CD4-positive, alpha-beta memory T cell (primary cell): ENCODE data around the gene TAS2R41. TPM values are rescaled to one million over a fixed set of nuclear protein-coding genes. Genes with fewer than 3 reads are reported as not detected.

Experiments
- CTCF ChIA-PET: fragments of 350-600 bp; sonication (Branson Sonifier 250); formaldehyde crosslinking; loops from one replicate; lab custom pipeline; 2021; ENCODE audit warnings: inconsistent platforms; ENCODE audit not compliant: partially characterized antibody; lab: Charles Lee
- POLR2A ChIA-PET: fragments of 350-600 bp; sonication (Branson Sonifier 250); formaldehyde crosslinking; loops from one replicate; lab custom pipeline; 2021; ENCODE audit not compliant: partially characterized antibody; lab: Charles Lee
- DNase-seq, 5 donors: peaks; one replicate each; pipeline versions ENCODE4 v3.0.0 to v3.0.0-alpha.2; 2020 to 2022; ENCODE audit warnings: mixed read lengths in 1 of 5
- H3K27ac ChIP-seq: one replicate; pipeline ENCODE4 v1.7.0; 2013; ENCODE audit warnings: low read depth, low read length
- H3K27me3 ChIP-seq: 2 replicates; pipeline ENCODE4 v1.7.0; 2013; ENCODE audit warnings: mild to moderate bottlenecking, low read length, moderate library complexity; ENCODE audit not compliant: insufficient read depth
- H3K36me3 ChIP-seq: 2 replicates; pipeline ENCODE4 v1.7.0; 2013; ENCODE audit warnings: mild to moderate bottlenecking, low read length, moderate library complexity; ENCODE audit not compliant: insufficient read depth
- H3K4me1 ChIP-seq: 2 replicates; pipeline ENCODE4 v1.7.0; 2013; ENCODE audit warnings: mild to moderate bottlenecking, low read length, moderate library complexity; ENCODE audit not compliant: insufficient read depth
- H3K4me3 ChIP-seq, 2 donors: one replicate each; pipeline ENCODE4 v1.7.0; 2013; ENCODE audit warnings: low read length in 2 of 2, mild to moderate bottlenecking in 1 of 2
- H3K9me3 ChIP-seq, 2 donors: one replicate each; pipeline ENCODE4 v1.7.0; 2013; ENCODE audit warnings: low read length in 2 of 2, control low read depth in 1 of 2; ENCODE audit not compliant: control insufficient read depth in 1 of 2
- H3K27ac Mint-ChIP-seq, 7 donors: one replicate each; pipeline ENCODE4 v1.8.0; 2020 to 2021; ENCODE audit warnings: mixed read lengths in 7 of 7, mild to moderate bottlenecking in 6 of 7, inconsistent platforms in 3 of 7, moderate library complexity in 3 of 7
- H3K27me3 Mint-ChIP-seq, 2 donors: one replicate each; pipeline ENCODE4 v1.8.0; 2020 to 2021; ENCODE audit warnings: mixed read lengths in 2 of 2
- H3K36me3 Mint-ChIP-seq, 2 donors: one replicate each; pipeline ENCODE4 v1.8.0; 2020 to 2021; ENCODE audit warnings: mixed read lengths in 2 of 2, inconsistent platforms in 1 of 2, mild to moderate bottlenecking in 1 of 2
- H3K4me1 Mint-ChIP-seq, 4 donors: one replicate each; pipeline ENCODE4 v1.8.0; 2020 to 2021; ENCODE audit warnings: mixed read lengths in 4 of 4, mild to moderate bottlenecking in 1 of 4
- H3K4me3 Mint-ChIP-seq, 8 donors: one replicate each; pipeline ENCODE4 v1.8.0; 2020 to 2021; ENCODE audit warnings: mixed read lengths in 8 of 8, mild to moderate bottlenecking in 7 of 8, moderate library complexity in 6 of 8, inconsistent platforms in 3 of 8
- H3K9me3 Mint-ChIP-seq, 8 donors: one replicate each; pipeline ENCODE4 v1.8.0; 2020 to 2021; ENCODE audit warnings: mixed read lengths in 8 of 8, mild to moderate bottlenecking in 5 of 8, inconsistent platforms in 3 of 8, moderate library complexity in 1 of 8
- intact Hi-C: fragments of 100-400 bp; cut with micrococcal nuclease; formaldehyde crosslinking; loops from one replicate; pipeline ENCODE4 v1.15.1; 2023
- polyA plus RNA-seq, 2 donors: library from polyadenylated mRNA; unstranded; fragments of 300-500 nt; fragmentation: Illumina TruSeq; gene quantifications; one replicate each; pipeline ENCODE4 v1.2.3, GENCODE V29; 2021
- total RNA-seq, 2 experiments: library from RNA; stranded (reverse); gene quantifications; one replicate each; pipeline ENCODE4 v1.2.3, GENCODE V29; 2021

The TAS2R41 gene
- total and polyA plus RNA-seq, 4 experiments from 2014 or later: 0.61 to 0.73 TPM; not detected in 2

DNA sequence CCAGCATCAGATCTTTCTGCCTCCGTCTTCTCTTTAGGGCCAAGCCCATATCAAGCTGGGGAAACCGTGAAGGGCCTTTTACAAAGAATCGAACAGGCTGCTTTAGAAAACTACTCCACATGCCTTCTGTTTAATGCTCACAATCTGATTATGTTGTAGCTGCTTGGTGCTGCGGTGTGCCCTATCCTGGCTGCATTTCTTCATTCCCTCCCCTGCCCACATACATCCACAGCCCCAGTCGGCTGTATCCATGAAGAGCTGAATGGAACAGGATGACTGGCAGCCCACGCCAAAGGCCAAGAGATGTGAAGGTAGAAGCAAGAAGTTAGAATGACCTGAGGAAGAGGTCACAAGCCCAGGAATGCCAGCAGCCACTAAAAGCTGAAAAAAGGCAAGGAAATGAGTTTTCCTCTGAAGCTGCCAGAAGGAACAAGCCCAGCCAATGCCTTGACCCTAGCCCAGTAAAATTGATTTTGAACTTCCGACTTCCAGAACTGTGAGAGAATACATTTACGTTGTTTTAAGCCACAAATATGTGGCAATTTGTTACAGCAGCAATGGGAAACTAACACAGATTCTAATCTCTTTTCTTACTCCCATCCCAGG is 22.2 kb downstream of the TAS2R41 start:
- Histone ChIP-seq H3K9me3 (no peaks in the 10 kb centered on the region), H3K36me3 (no peaks in the 10 kb centered on the region), H3K27me3 (no peaks in the 10 kb centered on the region), H3K4me3 (no peak overlapping the region), H3K4me1 (no peaks in the 10 kb centered on the region), H3K27ac (no peak overlapping the region)
- CTCF ChIA-PET: no interaction called here
- DNase-seq: no peak
- Mint-ChIP-seq H3K27me3 (no peaks in the 10 kb centered on the region), H3K9me3 (no peaks in the 10 kb centered on the region), H3K4me3 (no peak overlapping the region), H3K27ac (peak overlapping the region in 2 of 7 donors; percentile 30 to 53), H3K4me1 (no peaks in the 10 kb centered on the region), H3K36me3 (peaks cover 3 to 22% of the 10 kb centered on the region in 2 donors)
- POLR2A ChIA-PET: no interaction called here
- intact Hi-C loops: no loop called here

GRCh38 chr7:143503261-143503660 is 25.6 kb downstream of the TAS2R41 start:
- intact Hi-C loops: no loop called here
- no peaks in the 10 kb centered on the region for H3K27me3 ChIP-seq

DNA sequence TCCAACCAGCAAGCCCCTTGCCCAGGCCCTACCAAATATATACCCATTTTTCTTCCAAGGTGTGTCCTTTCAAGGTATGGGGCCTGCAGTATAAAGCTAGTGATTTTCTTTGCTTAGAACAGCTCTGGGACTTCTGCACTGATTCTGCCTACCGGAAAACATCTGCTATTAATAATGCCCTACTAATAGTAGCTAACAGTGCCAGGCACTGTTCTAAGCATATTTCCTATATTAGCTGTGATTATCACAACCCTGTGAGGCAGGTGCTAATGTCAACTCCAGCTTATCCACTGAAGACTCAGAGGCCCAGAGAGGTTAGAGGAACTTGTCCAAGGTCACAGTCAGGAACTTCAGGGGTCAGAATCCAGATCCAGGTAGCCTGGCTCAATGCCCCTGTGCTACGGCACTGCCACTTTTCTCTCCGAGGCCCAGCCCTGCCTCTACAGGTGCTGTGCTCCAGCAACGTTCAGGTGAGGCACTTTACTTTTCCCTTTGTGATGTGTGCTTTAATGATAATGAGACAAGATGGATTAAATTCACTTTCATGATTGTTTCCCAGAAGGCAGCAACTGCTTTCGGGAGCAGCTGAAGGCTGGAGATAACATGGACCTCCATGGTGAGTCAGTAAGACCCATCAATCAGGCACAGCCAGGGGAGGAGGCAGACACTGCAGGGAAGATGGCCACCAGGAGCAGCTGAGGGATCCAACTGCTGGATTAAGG is 26.7 kb downstream of the TAS2R41 start:
- H3K4me1 ChIP-seq: no peaks in the 10 kb centered on the region
- H3K4me3 ChIP-seq: no peak overlapping the region
- no peaks in the 10 kb centered on the region for H3K27me3 ChIP-seq
- intact Hi-C loops: no loop called here
- H3K9me3 ChIP-seq: no peaks in the 10 kb centered on the region
- Mint-ChIP-seq H3K27ac (no peak overlapping the region), H3K9me3 (peaks cover 0 to 7% (median 0%) of the 10 kb centered on the region in 8 donors), H3K4me1 (no peaks in the 10 kb centered on the region), H3K36me3 (peaks cover 4% of the 10 kb centered on the region in 2 donors), H3K27me3 (no peaks in the 10 kb centered on the region), H3K4me3 (no peak overlapping the region)
- ChIA-PET POLR2A (no interaction called here), CTCF (interaction anchor here (1.1 kb wide), 1 partner anchor 13 kb away, joined by 3 read pairs; no protein-coding TSS in a partner anchor)
- H3K27ac ChIP-seq: no peak overlapping the region
- no peaks in the 10 kb centered on the region for H3K36me3 ChIP-seq
- DNase-seq: no peak

More at GRCh38 chr7:143503261-143503660, 25.6 kb downstream of the TAS2R41 start:
- Histone ChIP-seq H3K27ac (no peak overlapping the region), H3K9me3 (no peaks in the 10 kb centered on the region), H3K36me3 (no peaks in the 10 kb centered on the region), H3K4me3 (no peak overlapping the region), H3K4me1 (no peaks in the 10 kb centered on the region)
- H3K36me3 Mint-ChIP-seq: peaks cover 4 to 6% of the 10 kb centered on the region in 2 donors
- ChIA-PET CTCF (no interaction called here), POLR2A (no interaction called here)
- no peak overlapping the region for H3K27ac Mint-ChIP-seq
- H3K4me1 Mint-ChIP-seq: no peaks in the 10 kb centered on the region
- DNase-seq: no peak
- H3K27me3 Mint-ChIP-seq: no peaks in the 10 kb centered on the region
- no peak overlapping the region for H3K4me3 Mint-ChIP-seq
- H3K9me3 Mint-ChIP-seq: peaks cover 0 to 7% (median 0%) of the 10 kb centered on the region in 8 donors

GRCh38 chr7:143504937-143505297 is 27.2 kb downstream of the TAS2R41 start:
- Histone ChIP-seq H3K4me3 (no peak overlapping the region), H3K27me3 (no peaks in the 10 kb centered on the region), H3K4me1 (no peaks in the 10 kb centered on the region), H3K36me3 (no peaks in the 10 kb centered on the region), H3K9me3 (no peaks in the 10 kb centered on the region), H3K27ac (no peak overlapping the region)
- Mint-ChIP-seq H3K27ac (no peak overlapping the region), H3K27me3 (no peaks in the 10 kb centered on the region), H3K36me3 (peaks cover 2 to 4% of the 10 kb centered on the region in 2 donors), H3K4me3 (no peak overlapping the region), H3K4me1 (no peaks in the 10 kb centered on the region), H3K9me3 (peaks cover 0 to 7% (median 0%) of the 10 kb centered on the region in 8 donors)
- CTCF ChIA-PET: interaction anchor here (1.1 kb wide), 1 partner anchor 14 kb away, joined by 3 read pairs; no protein-coding TSS in a partner anchor
- no peak for DNase-seq
- POLR2A ChIA-PET: no interaction called here
- intact Hi-C loops: no loop called here

DNA sequence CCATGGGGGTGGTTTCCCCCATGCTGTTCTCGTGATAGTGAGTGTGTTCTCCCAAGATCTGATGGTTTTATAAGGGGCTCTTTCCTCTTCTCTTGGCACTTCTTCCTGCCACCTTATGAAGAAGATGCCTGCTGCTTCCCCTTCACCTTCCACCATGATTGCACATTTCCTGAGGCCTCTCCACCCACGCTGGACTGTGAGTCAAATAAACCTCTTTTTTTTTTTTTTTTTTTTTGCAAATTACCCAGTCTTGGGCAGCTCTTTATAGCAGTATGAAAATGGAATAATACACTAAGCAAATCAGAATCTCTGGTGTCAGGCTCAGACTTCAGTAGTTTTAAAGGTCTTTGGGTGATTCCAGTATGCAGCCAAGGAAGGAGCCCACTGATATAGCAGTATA is 28.2 kb downstream of the TAS2R41 start:
- Mint-ChIP-seq H3K4me3 (no peak overlapping the region), H3K27ac (no peak overlapping the region), H3K9me3 (peaks cover 0 to 7% (median 0%) of the 10 kb centered on the region in 8 donors), H3K4me1 (no peaks in the 10 kb centered on the region), H3K36me3 (peaks cover 0 to 2% of the 10 kb centered on the region in 2 donors), H3K27me3 (no peaks in the 10 kb centered on the region)
- H3K4me3 ChIP-seq: no peak overlapping the region
- no peaks in the 10 kb centered on the region for H3K9me3 ChIP-seq
- no peak overlapping the region for H3K27ac ChIP-seq
- H3K4me1 ChIP-seq: no peaks in the 10 kb centered on the region
- ChIA-PET POLR2A (no interaction called here), CTCF (no interaction called here)
- DNase-seq: no peak
- intact Hi-C loops: no loop called here
- no peaks in the 10 kb centered on the region for H3K36me3 ChIP-seq
- H3K27me3 ChIP-seq: no peaks in the 10 kb centered on the region

GRCh38 chr7:143507094-143507518 is 29.4 kb downstream of the TAS2R41 start:
- H3K27ac ChIP-seq: no peak overlapping the region
- H3K4me3 Mint-ChIP-seq: no peak overlapping the region
- no peaks in the 10 kb centered on the region for H3K36me3 ChIP-seq
- H3K9me3 ChIP-seq: no peaks in the 10 kb centered on the region
- no peak for DNase-seq
- no peak overlapping the region for H3K4me3 ChIP-seq
- H3K27me3 Mint-ChIP-seq: no peaks in the 10 kb centered on the region
- POLR2A ChIA-PET: no interaction called here
- intact Hi-C loops: no loop called here
- H3K27ac Mint-ChIP-seq: peak overlapping the region in 1 of 7 donors; percentile 17
- peaks cover 0 to 7% (median 0%) of the 10 kb centered on the region in 8 donors for H3K9me3 Mint-ChIP-seq
- no peaks in the 10 kb centered on the region for H3K4me1 ChIP-seq
- no peaks in the 10 kb centered on the region for H3K27me3 ChIP-seq
- H3K4me1 Mint-ChIP-seq: no peaks in the 10 kb centered on the region
- CTCF ChIA-PET: no interaction called here
- H3K36me3 Mint-ChIP-seq: peaks cover 0 to 2% of the 10 kb centered on the region in 2 donors

GRCh38 chr7:143507534-143508055 is 29.9 kb downstream of the TAS2R41 start:
- no peaks in the 10 kb centered on the region for H3K36me3 ChIP-seq
- Mint-ChIP-seq H3K36me3 (peaks cover 0 to 2% of the 10 kb centered on the region in 2 donors), H3K9me3 (peaks cover 0 to 7% (median 0%) of the 10 kb centered on the region in 8 donors), H3K4me3 (no peak overlapping the region), H3K27ac (no peak overlapping the region), H3K4me1 (no peaks in the 10 kb centered on the region), H3K27me3 (no peaks in the 10 kb centered on the region)
- no peak overlapping the region for H3K4me3 ChIP-seq
- no peak for DNase-seq
- H3K4me1 ChIP-seq: no peaks in the 10 kb centered on the region
- no peaks in the 10 kb centered on the region for H3K27me3 ChIP-seq
- POLR2A ChIA-PET: no interaction called here
- CTCF ChIA-PET: no interaction called here
- intact Hi-C loops: no loop called here
- H3K9me3 ChIP-seq: no peaks in the 10 kb centered on the region
- no peak overlapping the region for H3K27ac ChIP-seq
